Endothelial cell of umbilical vein (primary cell): ENCODE data around the gene C11orf58.

Source experiments
- EZH2 ChIP-seq: IDR thresholded peaks from 2 replicates; pipeline ENCODE4 v1.6.1; 2012; ENCODE audit warnings: borderline replicate concordance, low read depth, mild to moderate bottlenecking, moderate library complexity, low read length, inconsistent platforms; ENCODE audit not compliant: severe bottlenecking
- FOS ChIP-seq: IDR thresholded peaks from 2 replicates; pipeline ENCODE4 v1.6.1; 2011; ENCODE audit warnings: mild to moderate bottlenecking, low read length, moderate library complexity, borderline replicate concordance; ENCODE audit not compliant: insufficient read depth
- JUN ChIP-seq: IDR thresholded peaks from 2 replicates; pipeline ENCODE4 v1.6.1; 2011; ENCODE audit warnings: borderline replicate concordance, low read depth; ENCODE audit not compliant: insufficient read length, insufficient read depth
- MYC ChIP-seq: IDR thresholded peaks from one replicate; pipeline ENCODE4 v1.6.1; 2011; ENCODE audit warnings: mild to moderate bottlenecking, low read depth, low read length
- POLR2A ChIP-seq: IDR thresholded peaks from 2 replicates; pipeline ENCODE4 v1.6.1; 2012; ENCODE audit warnings: low read depth, mild to moderate bottlenecking, control low read depth, low read length
- POLR2AphosphoS5 ChIP-seq: IDR thresholded peaks from 2 replicates; pipeline ENCODE4 v1.6.1; 2012; ENCODE audit warnings: low read depth, mild to moderate bottlenecking, control low read depth, low read length, moderate library complexity; ENCODE audit not compliant: insufficient read depth
- TF ChIP-seq, protein P1 (sequence below), 2 donors: IDR thresholded peaks; 1 replicate in 1 of 2; 2 replicates in 1 of 2; pipeline ENCODE4 v1.5.1; 2011; ENCODE audit warnings: low read length in 2 of 2, mild to moderate bottlenecking in 2 of 2, moderate library complexity in 2 of 2, control low read depth in 1 of 2, inconsistent platforms in 1 of 2, low read depth in 1 of 2; ENCODE audit not compliant: insufficient read depth in 1 of 2; ENCODE audit errors: extremely low read depth in 1 of 2
- TF ChIP-seq, protein P2 (sequence below): IDR thresholded peaks from 2 replicates; pipeline ENCODE4 v1.6.1; 2011; ENCODE audit not compliant: insufficient read depth, insufficient read length

GRCh38 chr11:16738947-16739815 is 734 bp downstream of the C11orf58 start:
- TF ChIP-seq, protein P1, sequence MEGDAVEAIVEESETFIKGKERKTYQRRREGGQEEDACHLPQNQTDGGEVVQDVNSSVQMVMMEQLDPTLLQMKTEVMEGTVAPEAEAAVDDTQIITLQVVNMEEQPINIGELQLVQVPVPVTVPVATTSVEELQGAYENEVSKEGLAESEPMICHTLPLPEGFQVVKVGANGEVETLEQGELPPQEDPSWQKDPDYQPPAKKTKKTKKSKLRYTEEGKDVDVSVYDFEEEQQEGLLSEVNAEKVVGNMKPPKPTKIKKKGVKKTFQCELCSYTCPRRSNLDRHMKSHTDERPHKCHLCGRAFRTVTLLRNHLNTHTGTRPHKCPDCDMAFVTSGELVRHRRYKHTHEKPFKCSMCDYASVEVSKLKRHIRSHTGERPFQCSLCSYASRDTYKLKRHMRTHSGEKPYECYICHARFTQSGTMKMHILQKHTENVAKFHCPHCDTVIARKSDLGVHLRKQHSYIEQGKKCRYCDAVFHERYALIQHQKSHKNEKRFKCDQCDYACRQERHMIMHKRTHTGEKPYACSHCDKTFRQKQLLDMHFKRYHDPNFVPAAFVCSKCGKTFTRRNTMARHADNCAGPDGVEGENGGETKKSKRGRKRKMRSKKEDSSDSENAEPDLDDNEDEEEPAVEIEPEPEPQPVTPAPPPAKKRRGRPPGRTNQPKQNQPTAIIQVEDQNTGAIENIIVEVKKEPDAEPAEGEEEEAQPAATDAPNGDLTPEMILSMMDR (IDR thresholded peaks at IDR 0.05; ENCODE audit: extremely low read depth in 1 of 2, insufficient read depth in 1 of 2, low read depth in 1 of 2, low read length in 2 of 2): no peak
- TF ChIP-seq MYC (no peak), POLR2A (no peak), POLR2AphosphoS5 (no peak), FOS (no peak), EZH2 (no peak), JUN (no peak)
- TF ChIP-seq, protein P2, sequence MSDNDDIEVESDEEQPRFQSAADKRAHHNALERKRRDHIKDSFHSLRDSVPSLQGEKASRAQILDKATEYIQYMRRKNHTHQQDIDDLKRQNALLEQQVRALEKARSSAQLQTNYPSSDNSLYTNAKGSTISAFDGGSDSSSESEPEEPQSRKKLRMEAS: no peak
